K562 (cell line): ENCODE results near the gene IRF8. TPM values are rescaled to one million over a fixed set of nuclear protein-coding genes. Genes with fewer than 3 reads are reported as not detected.

ENCODE experiments used
- ATAC-seq: fragments of 200-7000 bp; cut with Tn5 transposase; 3 replicates; pipeline ENCODE4 v1.9.1; 2020; ENCODE audit warnings: moderate library complexity
- BruUV-seq: library from RNA; stranded (reverse); fragments of 400-500 nt; replicated peaks from 2 replicates; lab custom pipeline; 2021; lab: Mats Ljungman, UMichigan
- CTCF ChIA-PET: fragments of 300-600 bp; formaldehyde crosslinking; extraction: SDS; loops from one replicate; lab custom pipeline; 2021; ENCODE audit warnings: low intra/inter-chr PET ratio; lab: Yijun Ruan, JAX
- POLR2A ChIA-PET: fragments of 300-600, 350-650 bp; sonication (Branson Sonifier 250); formaldehyde crosslinking; extraction: SDS; loops from one replicate; lab custom pipeline; 2021; ENCODE audit warnings: antibody characterized with exemption, inconsistent platforms; lab: Yijun Ruan, JAX
- DNase-seq, 4 experiments: peaks; one replicate each; pipeline versions ENCODE4 v3.0.0 to v3.0.0-alpha.2; 2011 to 2018; ENCODE audit warnings: low spot score in 3 of 4, mixed read lengths in 3 of 4; ENCODE audit errors: extremely low read depth in 1 of 4
- FAIRE-seq: peaks from 2 replicates; lab custom pipeline; 2011; peaks lifted over from hg19 to GRCh38; lab: Jason Lieb, UNC
- H2AFZ ChIP-seq: 2 replicates; pipeline ENCODE4 v1.6.0; 2011; ENCODE audit warnings: low read depth, low read length, control low read depth, inconsistent platforms
- H3K27ac ChIP-seq: fragments of 200-600 bp; 3 replicates; pipeline ENCODE4 v1.8.0; 2011; ENCODE audit warnings: low read depth, mild to moderate bottlenecking, control low read depth, inconsistent platforms, low read length, moderate library complexity, mixed read lengths; ENCODE audit errors: extremely low read depth
- H3K27me3 ChIP-seq, 2 experiments: fragments of 300-600 bp in 1 of 2; 2 replicates in 1 of 2; 3 replicates in 1 of 2; pipeline versions ENCODE4 v1.6.0 to v1.8.0; 2011; ENCODE audit warnings: inconsistent platforms in 2 of 2, low read length in 2 of 2, mild to moderate bottlenecking in 1 of 2, mixed read lengths in 1 of 2, moderate library complexity in 1 of 2; ENCODE audit not compliant: control insufficient read depth in 2 of 2, insufficient read depth in 2 of 2
- H3K36me3 ChIP-seq: fragments of 300-600 bp; 3 replicates; pipeline ENCODE4 v1.8.0; 2011; ENCODE audit warnings: mild to moderate bottlenecking, low read length, inconsistent platforms; ENCODE audit not compliant: control insufficient read depth, insufficient read depth
- H3K4me1 ChIP-seq, 2 experiments: fragments of 200-600 bp in 1 of 2; replicated peaks in 1 of 2; 2 replicates in 1 of 2; 3 replicates in 1 of 2; pipeline versions ENCODE4 v1.5.1 to v1.8.0; 2011; ENCODE audit warnings: inconsistent platforms in 2 of 2, low read length in 2 of 2, mild to moderate bottlenecking in 1 of 2, mixed read lengths in 1 of 2, moderate library complexity in 1 of 2; ENCODE audit not compliant: control insufficient read depth in 2 of 2, insufficient read depth in 2 of 2
- H3K4me2 ChIP-seq: 2 replicates; pipeline ENCODE4 v1.6.1; 2011; ENCODE audit warnings: low read length, control low read depth, inconsistent platforms, mixed read lengths; ENCODE audit not compliant: insufficient read depth
- H3K4me3 ChIP-seq: fragments of 200-600 bp; sonication (generic), shearing (Covaris generic); 2 replicates; pipeline ENCODE4 v1.5.1; 2016; ENCODE audit warnings: control low read depth, inconsistent platforms
- H3K79me2 ChIP-seq: fragments of 200-600 bp; 3 replicates; pipeline ENCODE4 v1.8.0; 2011; ENCODE audit warnings: low read length, inconsistent platforms; ENCODE audit not compliant: control insufficient read depth, insufficient read depth
- H3K9ac ChIP-seq, 2 experiments: 2 replicates each; pipeline versions ENCODE4 v1.6.0 to v1.6.1; 2011; ENCODE audit warnings: low read depth in 2 of 2, low read length in 2 of 2, control low read depth in 1 of 2, inconsistent platforms in 1 of 2, mild to moderate bottlenecking in 1 of 2, mixed read lengths in 1 of 2; ENCODE audit not compliant: insufficient read depth in 1 of 2
- H3K9me1 ChIP-seq: one replicate; pipeline ENCODE4 v1.6.0; 2011; ENCODE audit warnings: inconsistent platforms, mild to moderate bottlenecking, low read length, moderate library complexity; ENCODE audit not compliant: control insufficient read depth, insufficient read depth
- H3K9me3 ChIP-seq: replicated peaks from 2 replicates; pipeline ENCODE4 v1.5.1; 2011; ENCODE audit warnings: low read depth, low read length, inconsistent platforms; ENCODE audit not compliant: control insufficient read depth, insufficient read depth
- H4K20me1 ChIP-seq: replicated peaks from 2 replicates; pipeline ENCODE4 v1.6.1; 2011; ENCODE audit warnings: low read length, inconsistent platforms, mixed read lengths; ENCODE audit not compliant: control insufficient read depth, insufficient read depth
- IFI16 ChIP-seq: fragments of 250-450 bp; sonication (Bioruptor Pico); IDR thresholded peaks from 2 replicates; pipeline ENCODE4 v2.1.2; 2022; ENCODE audit warnings: mild to moderate bottlenecking, inconsistent platforms
- MIER1 ChIP-seq: fragments of 450-650 bp; IDR thresholded peaks from 2 replicates; pipeline ENCODE4 v1.6.1; 2016; ENCODE audit warnings: antibody characterized with exemption, mild to moderate bottlenecking, low read depth
- SP2 ChIP-seq: IDR thresholded peaks from 2 replicates; pipeline ENCODE4 v1.6.1; 2011; ENCODE audit warnings: mild to moderate bottlenecking, low read depth, low read length, moderate library complexity; ENCODE audit not compliant: poor library complexity, severe bottlenecking; ENCODE audit errors: extremely low read depth
- WGBS: fragments of 100-300 bp; shearing (Covaris generic); methylation state at CpG from one replicate; pipeline ENCODE4 v1.1.6; 2016; ENCODE audit warnings: low coverage, mixed read lengths; ENCODE audit not compliant: insufficient coverage; ENCODE audit errors: missing lambda C conversion rate; 5-methylcytosine and 5-hydroxymethylcytosine counted together
- in situ Hi-C: fragments of 300-500 bp; cut with MboI; formaldehyde crosslinking; loops from 4 replicates; pipeline ENCODE4 v1.15.0; 2018; ENCODE audit warnings: inconsistent platforms, mixed read lengths
- intact Hi-C: fragments of 100-400 bp; cut with micrococcal nuclease; formaldehyde crosslinking; loops from 2 replicates; pipeline ENCODE4 v1.14.2; 2022
- polyA plus RNA-seq, 8 experiments: library from polyadenylated mRNA; depleted of rRNA in 4 of 8; stranded (reverse) in 5 of 8; unstranded in 3 of 8; fragments of >200 nt; fragmentation: Nextera tagmentation in 2 of 8; fragmentation: Illumina TruSeq in 1 of 8; extraction: Ambion mirVana in 2 of 8; extraction: Trizol in 1 of 8; gene quantifications; 2 replicates each; pipeline versions ENCODE4 v1.2.1 to v1.2.3, GENCODE V29; 2011 to 2014; ENCODE audit warnings: inconsistent platforms in 1 of 8, missing spikeins in 1 of 8
- total RNA-seq, 7 experiments: library from RNA; depleted of rRNA in 6 of 7; stranded (reverse); fragments of >200 nt in 6 of 7; fragmentation: Illumina TruSeq in 2 of 7; extraction: Trizol in 2 of 7; gene quantifications; 2 replicates each; pipeline versions ENCODE4 v1.2.1 to v1.2.3, GENCODE V29; 2011 to 2021; ENCODE audit warnings: low replicate concordance in 1 of 7
- TF ChIP-seq, protein P1 (sequence below): fragments of 250-450 bp; sonication (Bioruptor Pico); IDR thresholded peaks from 2 replicates; pipeline ENCODE4 v1.5.0; 2021; ENCODE audit warnings: mild to moderate bottlenecking, borderline replicate concordance

IRF8 gene
- total and polyA plus RNA-seq, 9 of the 15 experiments (the other 6 are each of a cell fraction or from before 2014, with no cell fraction given), result 0.01 to 0.98 TPM; not detected in 7

DNA sequence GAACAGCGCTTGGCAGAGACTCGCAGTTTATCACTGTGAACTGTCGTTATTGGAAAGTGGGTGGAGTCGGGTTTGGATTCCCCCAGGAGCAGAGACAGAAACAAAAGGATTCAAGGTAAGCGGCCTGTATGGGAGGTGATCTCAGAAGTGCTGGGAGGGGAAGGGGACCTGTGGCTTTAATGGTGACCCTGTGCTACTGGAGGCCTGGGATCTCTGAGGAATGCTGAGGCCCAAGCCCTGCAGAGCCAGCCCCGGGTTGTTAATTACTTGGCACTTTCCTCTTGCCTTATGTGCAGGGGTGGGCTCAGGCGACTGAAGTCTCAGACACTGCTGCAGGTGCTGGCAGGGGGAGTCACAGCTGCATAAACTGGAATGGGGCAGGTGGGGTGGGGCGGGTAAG lies 27.4 kb downstream of the IRF8 start:
- H3K9me1 ChIP-seq, result no peaks in the 10 kb centered on the region
- FAIRE-seq (no peak), ATAC-seq (no peak), DNase-seq (no peak)
- no peaks in the 10 kb centered on the region for H3K36me3 ChIP-seq
- no peaks in the 10 kb centered on the region for H3K9me3 ChIP-seq
- ChIA-PET POLR2A (no interaction called here), CTCF (no interaction called here)
- no peak overlapping the region for H2AFZ ChIP-seq
- no peak overlapping the region for H3K4me2 ChIP-seq
- in situ Hi-C loops (no loop called here), intact Hi-C loops (no loop called here)
- no peak overlapping the region for H3K4me3 ChIP-seq
- no peak overlapping the region for H3K9ac ChIP-seq
- WGBS, result 1% methylated on average over 8 of the region's 8 CpGs
- no peaks in the 10 kb centered on the region for H3K79me2 ChIP-seq
- no peak overlapping the region for H3K27ac ChIP-seq
- BruUV-seq, result no TSS peak
- 0 out of 2 replicates have a peak, but pooled peaks cover 3% of the 10 kb centered on the region for H4K20me1 ChIP-seq
- peaks cover 38 to 71% of the 10 kb centered on the region in 2 experiments for H3K27me3 ChIP-seq
- TF ChIP-seq IFI16 (no peak), SP2 (no peak), MIER1 (no peak)
- TF ChIP-seq, protein P1, sequence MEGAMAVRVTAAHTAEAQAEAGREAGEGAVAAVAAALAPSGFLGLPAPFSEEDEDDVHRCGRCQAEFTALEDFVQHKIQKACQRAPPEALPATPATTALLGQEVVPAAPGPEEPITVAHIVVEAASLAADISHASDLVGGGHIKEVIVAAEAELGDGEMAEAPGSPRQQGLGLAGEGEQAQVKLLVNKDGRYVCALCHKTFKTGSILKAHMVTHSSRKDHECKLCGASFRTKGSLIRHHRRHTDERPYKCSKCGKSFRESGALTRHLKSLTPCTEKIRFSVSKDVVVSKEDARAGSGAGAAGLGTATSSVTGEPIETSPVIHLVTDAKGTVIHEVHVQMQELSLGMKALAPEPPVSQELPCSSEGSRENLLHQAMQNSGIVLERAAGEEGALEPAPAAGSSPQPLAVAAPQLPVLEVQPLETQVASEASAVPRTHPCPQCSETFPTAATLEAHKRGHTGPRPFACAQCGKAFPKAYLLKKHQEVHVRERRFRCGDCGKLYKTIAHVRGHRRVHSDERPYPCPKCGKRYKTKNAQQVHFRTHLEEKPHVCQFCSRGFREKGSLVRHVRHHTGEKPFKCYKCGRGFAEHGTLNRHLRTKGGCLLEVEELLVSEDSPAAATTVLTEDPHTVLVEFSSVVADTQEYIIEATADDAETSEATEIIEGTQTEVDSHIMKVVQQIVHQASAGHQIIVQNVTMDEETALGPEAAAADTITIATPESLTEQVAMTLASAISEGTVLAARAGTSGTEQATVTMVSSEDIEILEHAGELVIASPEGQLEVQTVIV (CRISPR knock-in tag), result no peak
- H3K4me1 ChIP-seq, result no peaks in the 10 kb centered on the region
